A204.1 (cell line): ENCODE results near the gene C11orf97.
"Not testable (repeated sequence)": the region's sequence is repeated elsewhere in the genome, so short reads cannot be mapped to it uniquely, and the experiment has no call there.

Experiments
- FAIRE-seq: peaks from 2 replicates; lab custom pipeline; 2012; peaks lifted over from hg19 to GRCh38; lab: Jason Lieb, UNC

C11orf97 gene

GRCh38 chr11:94525546-94526324 lies 13.5 kb downstream of the C11orf97 start:
- no peak for FAIRE-seq

GRCh38 chr11:94526645-94527438 lies 14.6 kb downstream of the C11orf97 start:
- FAIRE-seq = no peak

DNA sequence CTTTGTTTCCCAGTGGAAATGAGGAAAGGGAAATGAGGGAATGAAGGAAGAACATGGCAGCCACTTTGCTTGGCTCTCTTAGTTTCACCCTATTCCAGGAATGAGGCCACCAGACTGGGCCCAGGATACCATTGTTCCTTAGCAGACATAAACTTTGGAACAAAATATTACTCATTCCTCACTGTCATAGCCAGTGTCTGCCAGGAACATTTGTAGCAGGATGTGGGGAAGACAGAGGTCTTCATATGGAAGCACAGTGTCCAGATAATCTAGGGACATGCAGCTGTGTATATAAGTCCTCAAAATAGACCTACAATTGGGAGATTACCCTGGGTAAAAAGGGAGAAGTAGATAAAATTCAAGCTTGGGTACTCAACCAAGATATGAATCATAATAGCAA lies 16.3 kb downstream of the C11orf97 start:
- FAIRE-seq = no peak

- no peak for FAIRE-seq
Measured at GRCh38 chr11:94532211-94532610, 19.9 kb downstream of the C11orf97 start.

DNA sequence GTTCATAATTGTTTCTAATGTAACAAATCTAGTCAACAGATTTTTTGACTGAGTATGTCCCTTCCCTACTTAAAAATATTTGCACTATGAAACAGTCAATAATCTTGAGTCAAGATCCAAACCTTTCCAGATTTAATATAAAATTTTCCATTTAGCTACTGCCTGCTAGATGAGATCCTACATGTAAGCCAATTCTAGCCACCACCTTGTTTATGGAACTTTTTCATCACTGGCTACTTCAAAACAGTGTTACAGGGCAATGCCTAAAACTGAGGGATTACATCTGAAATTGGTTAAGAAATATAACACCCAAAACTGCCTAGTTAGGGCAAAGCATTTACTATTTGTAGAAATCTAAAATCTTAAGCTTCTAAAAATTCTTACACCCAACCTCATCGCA lies 20.9 kb downstream of the C11orf97 start:
- FAIRE-seq = no peak

DNA sequence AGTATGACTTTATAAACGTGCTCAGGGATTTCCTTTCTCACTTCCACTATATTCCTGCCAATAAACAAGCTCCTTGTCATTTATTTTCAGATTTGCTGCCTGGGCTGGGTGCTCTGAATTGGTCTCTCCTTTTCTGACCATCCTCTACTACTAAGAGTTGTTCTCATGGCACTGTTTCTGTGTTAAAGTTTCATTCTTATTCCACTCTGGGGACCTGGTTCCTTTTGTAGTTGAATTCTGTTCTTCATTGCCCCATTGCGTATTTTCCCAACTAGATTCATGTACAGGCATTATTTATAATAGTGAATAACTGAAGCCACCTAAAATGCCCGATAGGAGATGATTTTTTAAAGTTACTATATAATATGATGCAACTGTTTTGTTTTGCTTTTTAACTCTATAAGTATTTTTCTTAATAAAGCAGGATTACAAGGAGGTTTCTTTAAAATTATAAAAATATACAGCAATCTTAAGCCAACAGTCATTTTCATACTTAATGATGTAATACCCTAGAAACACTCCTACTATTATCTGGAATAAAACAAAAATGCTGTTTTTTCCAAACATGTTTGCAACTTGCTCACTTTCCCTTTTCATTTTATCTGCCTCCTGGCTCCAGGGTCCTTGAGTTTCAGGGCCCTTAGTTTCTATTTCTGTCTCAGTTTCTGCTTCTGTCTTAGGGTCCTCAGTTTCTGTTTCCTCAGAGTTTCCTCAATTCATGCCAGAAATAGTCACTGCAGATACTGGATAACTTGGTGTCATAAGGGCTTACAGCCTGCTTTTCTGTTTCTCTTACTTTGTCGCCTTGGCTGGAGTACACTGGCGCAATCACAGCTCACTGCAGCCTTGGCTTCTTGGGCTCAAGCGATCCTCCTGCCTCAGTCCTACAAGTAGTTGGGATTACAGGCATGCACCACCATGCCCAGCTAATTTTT lies 21.7 kb downstream of the C11orf97 start:
- FAIRE-seq = no peak

DNA sequence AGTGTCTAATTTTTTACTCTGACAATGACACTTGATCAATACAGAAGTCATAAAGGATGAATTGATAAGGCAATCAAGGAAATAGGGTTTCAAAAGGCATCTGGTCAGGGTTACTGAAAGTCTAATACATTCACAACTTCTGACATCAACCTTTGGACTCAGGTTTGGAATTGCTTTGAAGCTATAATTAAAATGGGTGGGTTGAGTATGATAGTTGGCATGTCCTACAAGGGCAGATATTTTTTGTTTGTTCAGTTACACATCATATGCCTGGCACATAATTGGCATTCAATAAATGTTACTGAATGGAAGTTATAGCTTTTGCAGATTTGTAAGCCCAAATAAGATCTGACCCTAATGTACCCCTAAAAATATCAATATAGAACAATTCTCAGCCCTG lies 24.1 kb downstream of the C11orf97 start:
- no peak for FAIRE-seq

GRCh38 chr11:94537031-94537600 lies 24.9 kb downstream of the C11orf97 start:
- FAIRE-seq = no peak

GRCh38 chr11:94539420-94539819 lies 27.2 kb downstream of the C11orf97 start:
- FAIRE-seq = no peak

DNA sequence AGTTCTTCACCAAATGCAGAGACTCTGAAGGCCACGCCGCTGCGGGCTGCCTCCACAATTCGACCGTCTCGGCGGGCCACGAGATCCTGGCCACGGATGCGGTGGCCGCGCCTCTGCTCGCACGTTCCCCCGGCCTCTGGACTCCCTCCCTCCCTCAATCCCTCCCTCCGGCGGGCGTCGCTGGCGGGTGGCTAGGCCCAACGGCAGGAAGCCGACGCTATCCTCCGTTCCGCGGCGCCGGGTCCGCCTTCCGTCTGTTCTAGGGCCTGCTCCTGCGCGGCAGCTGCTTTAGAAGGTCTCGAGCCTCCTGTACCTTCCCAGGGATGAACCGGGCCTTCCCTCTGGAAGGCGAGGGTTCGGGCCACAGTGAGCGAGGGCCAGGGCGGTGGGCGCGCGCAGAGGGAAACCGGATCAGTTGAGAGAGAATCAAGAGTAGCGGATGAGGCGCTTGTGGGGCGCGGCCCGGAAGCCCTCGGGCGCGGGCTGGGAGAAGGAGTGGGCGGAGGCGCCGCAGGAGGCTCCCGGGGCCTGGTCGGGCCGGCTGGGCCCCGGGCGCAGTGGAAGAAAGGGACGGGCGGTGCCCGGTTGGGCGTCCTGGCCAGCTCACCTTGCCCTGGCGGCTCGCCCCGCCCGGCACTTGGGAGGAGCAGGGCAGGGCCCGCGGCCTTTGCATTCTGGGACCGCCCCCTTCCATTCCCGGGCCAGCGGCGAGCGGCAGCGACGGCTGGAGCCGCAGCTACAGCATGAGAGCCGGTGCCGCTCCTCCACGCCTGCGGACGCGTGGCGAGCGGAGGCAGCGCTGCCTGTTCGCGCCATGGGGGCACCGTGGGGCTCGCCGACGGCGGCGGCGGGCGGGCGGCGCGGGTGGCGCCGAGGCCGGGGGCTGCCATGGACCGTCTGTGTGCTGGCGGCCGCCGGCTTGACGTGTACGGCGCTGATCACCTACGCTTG lies 31.7 kb downstream of the C11orf97 start, which contains the start of gene FUT4:
Gene FUT4, plus strand, starts transcription at position 227 of the 951 bp plus-strand sequence. Its CDS starts 213 bp downstream, at position 440.
- FAIRE-seq = no peak

DNA sequence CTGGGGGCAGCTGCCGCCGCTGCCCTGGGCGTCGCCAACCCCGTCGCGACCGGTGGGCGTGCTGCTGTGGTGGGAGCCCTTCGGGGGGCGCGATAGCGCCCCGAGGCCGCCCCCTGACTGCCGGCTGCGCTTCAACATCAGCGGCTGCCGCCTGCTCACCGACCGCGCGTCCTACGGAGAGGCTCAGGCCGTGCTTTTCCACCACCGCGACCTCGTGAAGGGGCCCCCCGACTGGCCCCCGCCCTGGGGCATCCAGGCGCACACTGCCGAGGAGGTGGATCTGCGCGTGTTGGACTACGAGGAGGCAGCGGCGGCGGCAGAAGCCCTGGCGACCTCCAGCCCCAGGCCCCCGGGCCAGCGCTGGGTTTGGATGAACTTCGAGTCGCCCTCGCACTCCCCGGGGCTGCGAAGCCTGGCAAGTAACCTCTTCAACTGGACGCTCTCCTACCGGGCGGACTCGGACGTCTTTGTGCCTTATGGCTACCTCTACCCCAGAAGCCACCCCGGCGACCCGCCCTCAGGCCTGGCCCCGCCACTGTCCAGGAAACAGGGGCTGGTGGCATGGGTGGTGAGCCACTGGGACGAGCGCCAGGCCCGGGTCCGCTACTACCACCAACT lies 32.5 kb downstream of the C11orf97 start:
- FAIRE-seq = no peak

DNA sequence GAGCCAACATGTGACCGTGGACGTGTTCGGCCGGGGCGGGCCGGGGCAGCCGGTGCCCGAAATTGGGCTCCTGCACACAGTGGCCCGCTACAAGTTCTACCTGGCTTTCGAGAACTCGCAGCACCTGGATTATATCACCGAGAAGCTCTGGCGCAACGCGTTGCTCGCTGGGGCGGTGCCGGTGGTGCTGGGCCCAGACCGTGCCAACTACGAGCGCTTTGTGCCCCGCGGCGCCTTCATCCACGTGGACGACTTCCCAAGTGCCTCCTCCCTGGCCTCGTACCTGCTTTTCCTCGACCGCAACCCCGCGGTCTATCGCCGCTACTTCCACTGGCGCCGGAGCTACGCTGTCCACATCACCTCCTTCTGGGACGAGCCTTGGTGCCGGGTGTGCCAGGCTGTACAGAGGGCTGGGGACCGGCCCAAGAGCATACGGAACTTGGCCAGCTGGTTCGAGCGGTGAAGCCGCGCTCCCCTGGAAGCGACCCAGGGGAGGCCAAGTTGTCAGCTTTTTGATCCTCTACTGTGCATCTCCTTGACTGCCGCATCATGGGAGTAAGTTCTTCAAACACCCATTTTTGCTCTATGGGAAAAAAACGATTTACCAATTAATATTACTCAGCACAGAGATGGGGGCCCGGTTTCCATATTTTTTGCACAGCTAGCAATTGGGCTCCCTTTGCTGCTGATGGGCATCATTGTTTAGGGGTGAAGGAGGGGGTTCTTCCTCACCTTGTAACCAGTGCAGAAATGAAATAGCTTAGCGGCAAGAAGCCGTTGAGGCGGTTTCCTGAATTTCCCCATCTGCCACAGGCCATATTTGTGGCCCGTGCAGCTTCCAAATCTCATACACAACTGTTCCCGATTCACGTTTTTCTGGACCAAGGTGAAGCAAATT lies 33.3 kb downstream of the C11orf97 start:
- no peak for FAIRE-seq

GRCh38 chr11:94546162-94546470 lies 33.9 kb downstream of the C11orf97 start:
- FAIRE-seq = no peak

DNA sequence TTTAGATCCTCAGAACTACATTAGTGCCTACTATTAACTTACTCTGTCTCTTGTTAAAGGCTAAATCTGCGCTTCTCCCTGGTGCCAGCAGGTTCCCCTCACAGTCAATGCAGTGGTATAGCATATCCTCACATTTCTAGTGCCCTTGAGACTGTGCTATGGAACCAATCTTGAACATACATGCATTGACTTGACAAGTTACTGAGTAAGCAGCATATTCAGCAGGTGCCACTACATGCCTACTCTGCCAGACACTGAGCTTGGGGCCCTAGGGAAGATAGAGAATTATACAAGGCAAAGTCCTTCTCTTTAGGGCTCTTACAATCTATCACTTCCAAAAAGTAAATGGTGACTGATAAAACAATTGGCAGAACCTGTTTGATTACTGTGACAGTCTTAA lies 34.6 kb downstream of the C11orf97 start:
- FAIRE-seq = no peak

DNA sequence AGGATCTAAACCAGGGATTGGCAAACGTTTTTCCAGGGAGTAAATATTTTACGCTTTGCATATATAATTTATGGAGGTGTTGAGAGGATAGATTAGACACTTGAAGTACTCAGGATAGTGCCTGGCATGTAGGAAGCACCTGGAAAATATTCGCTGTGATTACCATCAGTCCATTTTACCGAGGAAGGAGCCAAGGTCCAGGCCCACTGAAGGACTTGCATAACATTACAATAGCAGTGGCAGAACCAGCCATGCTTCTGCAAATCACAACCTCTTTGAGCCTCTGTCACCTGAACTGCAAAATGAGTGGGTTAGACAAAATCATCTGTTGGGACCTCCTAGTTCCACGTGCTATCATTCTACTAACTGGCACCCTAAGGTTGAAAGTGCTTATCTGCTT lies 36.9 kb downstream of the C11orf97 start:
- FAIRE-seq = no peak

GRCh38 chr11:94550513-94550912 lies 38.3 kb downstream of the C11orf97 start:
- FAIRE-seq = no peak

- no peak for FAIRE-seq
Measured at GRCh38 chr11:94553938-94554337, 41.7 kb downstream of the C11orf97 start.

- not testable (repeated sequence) for FAIRE-seq
Measured at GRCh38 chr11:94555752-94556329, 43.6 kb downstream of the C11orf97 start.

DNA sequence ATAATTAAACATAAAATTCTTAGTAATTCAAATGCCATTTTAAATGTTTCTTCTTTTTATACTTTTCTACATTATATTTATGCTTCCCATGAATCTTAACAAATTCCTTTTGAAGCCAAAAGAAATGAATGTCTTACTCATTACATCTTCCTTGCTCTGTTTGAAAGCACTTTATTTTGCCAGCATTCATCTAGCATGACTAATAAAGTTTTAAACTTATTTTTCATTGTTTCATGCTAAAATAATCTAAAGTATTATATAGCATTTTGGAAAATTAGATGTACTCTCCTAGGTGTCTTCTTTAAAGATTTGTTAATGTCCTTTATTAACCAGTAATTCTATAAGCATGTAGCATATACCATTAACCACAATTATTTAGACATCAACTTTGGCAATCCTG lies 45.2 kb downstream of the C11orf97 start:
- no peak for FAIRE-seq
